VCaP (cell line): ENCODE data around the gene ALX4.

Experiments
- H3K27ac ChIP-seq: fragments of 450-650 bp; 2 replicates; pipeline ENCODE4 v1.5.1; 2017
- TF ChIP-seq, protein P1 (sequence below): fragments of 450-650 bp; conservative IDR thresholded peaks from 2 replicates; pipeline ENCODE4 v1.5.1; 2017; ENCODE audit warnings: mild to moderate bottlenecking, moderate library complexity

The ALX4 gene

GRCh38 chr11:44288133-44288526 is 21.8 kb downstream of the ALX4 start:
- H3K27ac ChIP-seq = no peak overlapping the region
- TF ChIP-seq, protein P1, sequence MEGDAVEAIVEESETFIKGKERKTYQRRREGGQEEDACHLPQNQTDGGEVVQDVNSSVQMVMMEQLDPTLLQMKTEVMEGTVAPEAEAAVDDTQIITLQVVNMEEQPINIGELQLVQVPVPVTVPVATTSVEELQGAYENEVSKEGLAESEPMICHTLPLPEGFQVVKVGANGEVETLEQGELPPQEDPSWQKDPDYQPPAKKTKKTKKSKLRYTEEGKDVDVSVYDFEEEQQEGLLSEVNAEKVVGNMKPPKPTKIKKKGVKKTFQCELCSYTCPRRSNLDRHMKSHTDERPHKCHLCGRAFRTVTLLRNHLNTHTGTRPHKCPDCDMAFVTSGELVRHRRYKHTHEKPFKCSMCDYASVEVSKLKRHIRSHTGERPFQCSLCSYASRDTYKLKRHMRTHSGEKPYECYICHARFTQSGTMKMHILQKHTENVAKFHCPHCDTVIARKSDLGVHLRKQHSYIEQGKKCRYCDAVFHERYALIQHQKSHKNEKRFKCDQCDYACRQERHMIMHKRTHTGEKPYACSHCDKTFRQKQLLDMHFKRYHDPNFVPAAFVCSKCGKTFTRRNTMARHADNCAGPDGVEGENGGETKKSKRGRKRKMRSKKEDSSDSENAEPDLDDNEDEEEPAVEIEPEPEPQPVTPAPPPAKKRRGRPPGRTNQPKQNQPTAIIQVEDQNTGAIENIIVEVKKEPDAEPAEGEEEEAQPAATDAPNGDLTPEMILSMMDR = no peak

- TF ChIP-seq, protein P1 = no peak
- no peak overlapping the region for H3K27ac ChIP-seq
These were observed 23.0 kb downstream of the ALX4 start for GRCh38 chr11:44286911-44287310.

DNA sequence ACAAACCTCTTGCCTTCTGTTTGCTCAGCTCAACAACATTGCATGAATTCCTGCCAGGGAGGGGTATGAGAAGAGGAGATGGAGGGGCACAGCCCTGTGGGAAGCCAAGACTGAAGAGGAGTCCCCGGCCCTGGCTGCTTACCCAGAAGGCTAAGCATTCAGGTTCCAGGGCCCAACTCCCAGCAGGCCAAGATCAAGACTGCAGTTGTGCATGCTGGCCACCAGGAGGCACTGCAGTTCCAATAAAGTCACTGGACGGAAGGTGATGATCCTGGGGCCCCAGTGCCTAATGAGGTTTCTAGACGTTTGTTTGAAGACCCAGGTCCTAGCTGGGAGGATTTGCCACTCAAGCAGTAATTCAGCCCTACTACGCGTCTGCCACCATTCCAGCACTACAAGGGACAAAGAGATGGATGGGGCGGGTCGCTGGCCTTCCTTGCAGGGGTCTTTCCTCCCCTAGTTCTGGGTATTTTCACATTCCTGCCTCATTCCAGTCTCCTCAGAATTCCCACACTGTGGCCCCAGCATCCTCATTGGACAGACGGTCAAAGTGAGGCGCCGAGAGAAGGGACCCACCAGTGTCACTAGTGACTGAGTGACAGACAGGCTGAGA is 23.6 kb downstream of the ALX4 start:
- TF ChIP-seq, protein P1 = peak; percentile 81
- no peak overlapping the region for H3K27ac ChIP-seq

DNA sequence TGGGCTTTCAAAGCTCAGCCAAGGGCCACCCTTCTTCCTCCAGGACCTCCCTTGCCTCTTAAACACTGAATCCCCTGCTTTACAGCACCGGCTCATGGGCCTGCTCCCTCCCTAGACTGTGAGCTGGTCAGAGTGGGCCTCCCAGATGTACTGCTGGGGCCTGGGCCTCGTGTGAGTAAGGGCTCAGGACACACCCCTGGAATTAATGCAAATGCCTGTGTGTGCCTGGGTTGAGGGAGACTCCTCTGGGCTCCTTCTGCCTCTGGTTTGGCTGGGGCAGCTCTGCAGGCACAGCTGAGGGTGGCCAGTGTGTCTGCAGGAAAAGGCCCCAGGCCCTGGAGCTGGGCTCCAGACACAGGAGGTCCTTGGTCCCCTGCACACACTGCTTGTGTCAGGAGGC is 24.2 kb downstream of the ALX4 start:
- H3K27ac ChIP-seq = no peak overlapping the region
- TF ChIP-seq, protein P1 = no peak

GRCh38 chr11:44282620-44283019 is 27.3 kb downstream of the ALX4 start:
- TF ChIP-seq, protein P1 = no peak
- H3K27ac ChIP-seq = no peak overlapping the region

- no peak overlapping the region for H3K27ac ChIP-seq
- TF ChIP-seq, protein P1 = no peak
These were observed 28.8 kb downstream of the ALX4 start for GRCh38 chr11:44281151-44281550.

DNA sequence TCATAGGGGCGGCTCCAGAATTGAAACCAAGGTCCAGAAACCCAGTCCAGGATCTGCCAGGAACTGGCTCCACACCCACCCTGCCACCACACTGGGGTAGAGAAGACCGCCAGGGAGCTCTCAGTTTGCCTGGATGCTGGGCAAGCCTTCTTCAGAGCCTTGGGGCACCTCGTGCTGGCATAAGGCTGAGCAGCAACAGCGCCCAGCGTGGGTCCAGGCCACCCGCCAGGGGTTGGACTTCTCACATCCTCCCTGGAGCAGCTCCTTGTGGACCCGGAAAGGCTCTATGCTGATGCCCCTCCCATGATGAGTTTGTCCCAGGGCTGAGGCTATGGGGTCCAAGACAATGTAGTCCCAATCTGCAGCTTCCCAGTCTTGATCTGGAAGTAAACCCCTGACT is 29.7 kb downstream of the ALX4 start:
- no peak overlapping the region for H3K27ac ChIP-seq
- TF ChIP-seq, protein P1 = no peak
